UCSD-AML1 (cell line): ENCODE data around the gene JOSD1.
A peak's percentile ranks its signal among the peaks of the same experiment; 100 is the strongest.

Source experiments
- DNase-seq: peaks from one replicate; lab custom pipeline; 2025; ENCODE audit not compliant: unreplicated experiment; lab: John Stamatoyannopoulos, UW

The JOSD1 gene

DNA sequence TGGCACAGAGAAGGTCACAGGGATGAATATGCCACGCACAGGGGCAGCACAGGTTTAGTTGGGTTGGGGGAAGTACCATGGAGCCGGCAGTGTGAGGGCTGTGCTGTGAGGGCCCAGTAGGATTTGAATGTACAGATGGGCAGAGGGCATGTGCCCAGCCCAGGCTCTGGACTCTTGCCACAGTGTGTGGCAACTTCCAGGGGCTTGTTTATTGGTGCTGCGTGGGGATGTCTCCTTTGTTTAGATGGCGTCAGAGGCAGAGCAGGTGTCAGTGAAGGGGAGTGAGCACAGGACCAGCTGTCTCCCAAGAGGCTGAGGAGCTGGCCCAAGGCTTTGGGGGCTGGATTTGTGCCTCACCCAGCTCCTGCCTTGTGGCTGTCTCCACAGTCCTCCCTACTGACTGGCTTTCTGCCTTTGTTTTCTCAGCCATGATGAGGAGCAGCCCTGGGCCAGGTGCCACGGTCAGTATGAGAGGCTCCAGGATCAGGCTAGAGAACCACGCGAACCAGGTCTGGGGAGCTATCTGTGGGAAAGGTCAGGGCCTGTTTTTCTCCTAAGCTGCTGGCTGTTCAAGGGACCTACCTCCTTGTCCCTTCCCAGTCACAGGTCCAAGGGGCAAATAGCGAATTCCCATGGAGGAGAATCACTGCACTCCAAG is 33.1 kb upstream of the JOSD1 start:
- DNase-seq, result no peak

DNA sequence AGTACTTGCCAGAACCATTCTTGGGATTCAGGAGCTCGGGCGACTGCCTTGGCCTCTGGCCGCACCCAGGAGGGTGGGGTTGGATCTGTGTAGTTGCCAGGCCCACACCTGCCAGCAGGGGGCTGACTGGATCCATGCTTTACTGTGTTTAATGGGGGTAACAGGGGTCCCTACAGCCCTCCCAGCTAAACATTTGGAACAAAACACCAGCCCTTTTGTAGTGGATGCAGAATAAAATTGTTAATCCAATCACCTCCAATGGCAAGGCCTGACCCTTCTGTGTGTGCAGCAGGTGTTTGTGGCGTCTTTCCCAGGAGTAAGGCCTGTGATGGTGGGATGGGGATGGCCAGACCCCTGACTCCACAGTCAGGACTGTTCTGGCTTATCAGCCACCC is 32.6 kb upstream of the JOSD1 start:
- DNase-seq, result peak; percentile 28

DNA sequence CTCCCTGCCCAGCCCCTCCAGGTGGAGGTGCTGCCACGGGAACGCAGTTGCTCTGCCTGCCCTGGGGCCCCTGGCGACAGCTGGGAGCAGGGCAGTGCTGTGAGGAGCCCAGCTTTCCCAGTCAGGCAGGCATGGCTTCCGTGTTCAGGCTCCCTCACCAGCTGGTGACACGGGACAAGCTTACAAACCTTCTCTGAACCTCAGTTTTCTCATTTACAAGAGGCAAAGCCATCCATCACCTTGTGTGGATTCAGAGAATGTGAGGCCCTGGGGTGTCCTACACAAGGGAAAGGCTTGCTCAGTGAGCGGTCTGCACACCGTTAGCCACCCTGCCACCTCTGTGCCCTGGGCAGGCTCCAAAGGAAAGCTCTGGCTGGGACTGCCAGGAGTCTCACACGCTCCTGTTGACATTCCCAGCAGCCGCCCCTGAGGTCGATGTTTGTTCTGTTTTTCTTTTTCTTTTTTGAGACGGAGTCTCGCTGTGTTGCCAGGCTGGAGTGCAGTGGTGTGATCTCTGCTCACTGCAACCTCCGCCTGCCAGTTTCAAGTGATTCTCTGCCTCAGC is 31.6 kb upstream of the JOSD1 start:
- no peak for DNase-seq

DNA sequence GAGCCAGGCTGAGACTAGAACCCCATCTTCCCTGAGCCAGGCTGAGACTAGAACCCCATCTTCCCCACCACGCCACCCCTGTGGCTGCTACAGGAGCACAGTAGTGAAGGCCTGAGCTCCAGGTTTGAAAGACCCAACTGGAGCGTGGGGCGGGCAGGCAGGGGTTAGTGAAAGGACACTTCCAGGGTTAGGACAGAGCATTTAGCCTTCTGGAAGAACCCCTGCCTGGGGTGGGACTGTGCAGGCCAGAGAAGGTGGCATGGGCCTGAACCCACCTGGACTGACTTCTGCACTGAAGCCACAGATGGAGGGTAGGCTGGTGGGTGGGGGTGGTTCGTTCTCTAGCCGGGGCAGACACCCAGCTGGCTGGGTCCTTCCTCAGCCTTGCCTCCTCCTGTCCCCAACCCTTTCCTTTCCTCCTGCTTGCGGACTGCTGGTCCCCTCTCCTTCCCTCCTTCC is 31.0 kb upstream of the JOSD1 start:
- no peak for DNase-seq

DNA sequence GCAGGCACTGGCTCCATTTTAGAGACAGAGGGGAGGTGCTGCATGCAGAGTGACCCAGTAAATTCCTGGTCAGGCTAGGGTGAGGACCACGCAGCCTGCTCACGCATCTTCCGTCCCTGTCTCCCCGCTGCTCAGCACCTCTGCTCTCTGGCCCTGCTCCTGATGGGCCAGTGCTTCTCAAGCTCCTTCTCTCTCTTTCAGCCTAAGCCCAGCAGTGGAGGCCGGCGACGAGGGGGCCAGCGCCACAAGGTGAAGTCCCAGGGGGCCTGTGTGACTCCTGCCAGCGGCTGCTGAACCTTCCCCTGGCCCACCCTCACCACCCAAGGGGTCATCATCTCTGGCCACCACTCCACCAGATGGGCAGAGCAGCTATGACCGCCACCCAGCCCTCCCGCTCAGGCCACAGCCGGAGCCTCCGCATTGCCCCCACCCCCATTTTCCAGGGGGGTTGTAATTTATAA is 29.7 kb upstream of the JOSD1 start:
- no peak for DNase-seq

DNA sequence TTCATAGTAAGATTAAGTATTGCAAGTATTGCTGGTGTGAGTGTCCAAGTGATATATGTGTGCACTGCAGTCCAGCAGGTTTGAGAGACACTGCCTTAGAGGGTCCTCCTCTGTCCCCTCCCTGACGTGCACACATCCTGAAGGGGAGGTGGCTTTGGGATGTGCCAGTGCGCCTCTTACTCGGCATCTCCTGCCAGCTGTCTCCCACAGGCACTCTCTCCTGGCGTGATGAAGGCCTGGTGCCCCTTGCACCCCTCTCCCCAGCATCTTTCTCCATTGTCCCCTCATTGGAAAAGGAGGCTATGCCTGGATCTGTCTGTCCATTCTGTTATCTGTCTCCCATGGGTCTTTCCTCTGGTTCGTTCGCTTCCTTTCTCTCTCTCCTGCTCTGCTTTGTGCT is 29.2 kb upstream of the JOSD1 start:
- no peak for DNase-seq

DNA sequence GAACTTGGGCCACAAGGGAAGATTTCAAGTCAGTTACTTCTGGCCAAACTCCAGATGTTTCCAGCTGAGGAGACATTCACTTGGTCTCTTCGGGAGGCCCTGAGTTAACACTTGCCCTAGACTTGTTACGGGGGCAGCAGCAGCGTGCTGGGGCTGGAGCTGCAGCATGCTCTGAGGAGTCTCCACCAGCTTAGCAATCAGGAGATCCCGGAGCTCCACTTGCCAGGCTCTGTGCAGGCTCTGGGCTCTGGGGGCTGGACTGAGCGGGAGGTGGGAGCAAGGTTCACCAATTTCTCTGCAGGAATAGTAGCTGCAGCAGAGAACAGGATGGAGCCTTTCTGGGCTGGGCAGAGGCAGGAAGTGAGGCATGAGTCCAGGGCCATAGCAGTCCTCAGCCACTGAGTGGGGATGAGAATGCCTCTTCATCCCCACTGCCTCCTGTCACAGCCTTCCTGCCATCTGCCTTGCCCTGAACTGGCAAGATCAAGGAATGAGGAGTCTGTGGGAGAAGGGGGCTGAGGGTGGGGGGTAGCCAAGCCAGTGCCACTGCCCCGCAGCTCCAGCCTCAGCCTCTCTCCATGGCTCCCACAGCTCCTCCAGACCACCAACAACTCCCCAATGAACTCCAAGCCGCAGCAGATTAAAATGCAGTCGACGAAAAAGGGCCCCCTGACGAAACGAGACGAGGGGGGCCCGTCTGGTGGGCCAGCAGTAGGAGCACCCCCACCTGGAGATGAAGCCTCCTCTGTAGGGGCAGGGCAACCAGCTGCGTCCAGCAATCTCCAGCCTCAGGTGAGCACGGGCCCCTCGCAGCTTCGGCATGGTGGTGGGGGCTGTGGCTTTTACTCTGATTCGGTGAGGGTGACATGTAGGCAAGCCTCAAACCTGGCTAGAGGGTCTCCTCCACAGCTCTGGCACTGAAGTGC is 28.4 kb upstream of the JOSD1 start:
- DNase-seq, result no peak

DNA sequence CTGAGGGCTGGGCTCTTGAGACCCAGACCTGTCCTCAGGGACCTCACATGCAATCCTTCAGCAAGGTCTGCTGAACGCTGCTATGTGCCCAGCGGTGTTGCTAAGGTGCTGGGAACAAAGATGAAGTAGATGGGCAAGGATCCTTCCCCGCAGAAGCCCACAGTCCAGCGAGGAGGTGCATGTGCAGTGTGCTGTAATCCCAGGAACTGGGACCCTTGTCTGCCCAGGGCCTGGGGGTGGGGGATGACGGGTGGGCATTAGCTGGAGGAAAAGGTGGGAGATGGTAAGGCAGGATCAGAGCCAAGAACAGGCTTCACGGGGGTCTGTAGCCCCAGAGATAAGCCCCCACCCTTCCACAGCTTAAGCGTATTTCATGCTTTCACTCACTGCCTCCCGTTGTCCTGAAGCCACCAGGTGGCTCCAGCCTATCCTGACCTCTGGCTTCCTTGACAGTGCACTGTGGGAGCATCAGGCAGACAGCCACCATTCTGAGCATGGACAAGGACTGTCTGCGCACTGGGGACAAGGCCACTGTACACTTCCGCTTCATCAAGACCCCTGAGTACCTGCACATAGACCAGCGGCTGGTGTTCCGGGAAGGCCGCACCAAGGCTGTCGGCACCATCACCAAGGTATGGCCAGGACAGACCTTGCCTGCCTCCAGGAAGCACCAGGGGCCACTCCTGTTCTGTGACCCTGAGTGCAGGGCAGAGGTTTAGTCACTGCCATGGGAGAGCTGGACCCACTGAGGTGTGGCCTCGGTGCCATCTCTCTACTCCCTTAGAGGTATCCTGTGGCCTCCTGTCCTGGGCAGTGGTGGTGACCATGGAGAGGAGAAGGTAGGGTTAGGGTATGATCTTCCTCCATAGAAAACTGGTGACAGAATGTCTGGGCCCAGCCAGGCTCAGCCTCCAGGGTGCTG is 27.0 kb upstream of the JOSD1 start:
- no peak for DNase-seq

DNA sequence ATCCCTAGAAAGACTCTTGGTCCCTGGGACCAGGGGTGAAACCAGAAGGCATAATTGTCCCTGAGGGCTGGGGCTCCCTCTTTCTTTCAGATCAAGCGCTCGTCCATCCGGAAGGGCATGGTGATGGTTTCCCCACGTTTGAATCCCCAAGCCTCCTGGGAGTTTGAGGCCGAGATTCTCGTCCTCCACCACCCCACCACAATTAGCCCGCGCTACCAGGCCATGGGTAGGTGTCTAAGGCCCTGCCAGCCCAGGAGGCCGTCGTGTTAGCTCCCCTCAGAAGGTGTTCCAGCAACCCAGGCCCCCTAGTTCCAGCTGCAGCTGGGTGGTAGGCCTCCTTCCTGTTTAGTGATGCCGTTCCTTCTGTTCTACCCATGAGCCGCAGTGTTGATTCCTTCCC is 26.4 kb upstream of the JOSD1 start:
- DNase-seq, result no peak

DNA sequence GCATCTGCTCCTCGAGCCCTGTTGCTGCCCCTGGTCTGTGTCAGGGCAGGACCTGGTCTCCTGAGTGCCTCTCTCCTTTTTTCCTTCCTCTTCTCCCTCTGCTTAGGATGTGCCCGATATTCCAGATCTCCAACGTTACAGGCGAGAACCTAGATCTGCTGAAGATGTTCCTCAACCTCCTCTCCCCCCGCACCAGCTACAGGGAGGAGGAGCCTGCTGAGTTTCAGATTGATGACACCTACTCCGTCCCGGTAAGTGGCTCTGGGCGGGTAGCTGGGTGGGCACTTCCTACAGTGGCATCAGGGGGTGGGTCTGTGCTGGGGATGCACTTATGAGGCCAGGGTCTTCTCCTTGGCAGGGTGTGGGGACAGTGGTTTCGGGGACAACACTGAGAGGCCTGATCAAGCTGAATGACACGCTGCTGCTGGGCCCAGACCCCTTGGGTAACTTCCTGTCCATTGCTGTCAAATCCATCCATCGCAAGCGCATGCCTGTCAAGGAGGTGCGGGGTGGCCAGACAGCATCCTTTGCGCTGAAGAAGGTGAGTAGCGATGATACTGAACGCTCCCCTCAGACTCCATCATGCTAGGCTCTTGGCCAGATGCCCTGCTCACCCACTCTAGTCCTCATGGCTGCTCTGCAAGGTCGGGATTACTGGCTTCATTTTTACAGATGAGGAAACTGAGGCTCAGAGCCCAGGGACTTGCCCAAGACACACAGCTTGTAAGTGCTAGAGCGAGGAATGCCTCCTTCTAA is 25.3 kb upstream of the JOSD1 start:
- DNase-seq, result no peak

DNA sequence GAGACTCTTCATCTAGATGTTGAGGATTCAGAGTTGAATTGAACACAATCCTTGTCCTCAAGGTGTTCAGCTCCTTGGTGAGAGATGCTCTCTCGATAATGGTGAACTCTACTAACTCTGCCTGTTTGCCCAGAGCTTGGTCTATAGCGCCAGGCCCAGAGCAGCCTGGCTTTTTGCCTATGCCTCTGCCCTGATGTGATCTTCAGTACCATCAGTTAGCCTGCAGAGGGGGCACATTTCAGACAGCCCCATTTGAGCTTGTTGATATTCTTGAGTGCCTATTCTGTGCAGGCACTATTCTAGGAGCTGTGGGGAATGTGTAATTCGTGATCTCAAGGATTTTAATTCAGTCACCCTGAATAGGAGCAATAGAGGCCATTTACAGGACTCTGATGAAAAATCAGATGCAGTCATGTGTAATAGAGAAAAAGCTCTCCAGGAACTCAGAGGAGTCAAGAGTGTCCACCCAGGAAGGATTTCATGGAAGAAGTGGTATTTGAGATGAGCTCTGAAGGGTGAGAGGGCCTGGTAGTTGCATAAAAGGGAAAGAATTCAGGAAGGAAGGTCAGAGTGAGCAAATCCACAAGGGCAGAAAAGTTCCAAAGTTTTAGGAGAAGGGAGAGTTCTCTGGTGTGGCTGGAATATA is 24.3 kb upstream of the JOSD1 start:
- DNase-seq, result no peak

DNA sequence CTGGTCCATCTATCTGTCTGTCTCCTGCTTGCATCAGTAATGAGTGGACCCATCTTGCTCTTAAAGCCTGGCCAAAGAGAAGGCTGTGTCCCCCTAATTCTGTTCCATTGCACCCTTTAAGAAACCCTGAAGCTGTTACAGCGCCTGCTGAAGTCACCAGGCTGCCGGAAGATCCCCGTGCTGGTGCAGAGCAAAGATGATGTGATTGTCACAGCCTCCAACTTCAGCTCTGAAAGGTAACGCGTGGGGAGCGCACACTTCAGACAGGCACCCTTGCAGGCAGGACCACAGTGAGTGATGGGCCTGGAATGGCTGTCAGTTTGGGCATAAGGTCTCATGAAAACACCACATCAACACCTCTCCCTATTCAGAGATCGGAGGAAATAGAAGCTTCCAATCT is 23.4 kb upstream of the JOSD1 start:
- DNase-seq, result no peak

DNA sequence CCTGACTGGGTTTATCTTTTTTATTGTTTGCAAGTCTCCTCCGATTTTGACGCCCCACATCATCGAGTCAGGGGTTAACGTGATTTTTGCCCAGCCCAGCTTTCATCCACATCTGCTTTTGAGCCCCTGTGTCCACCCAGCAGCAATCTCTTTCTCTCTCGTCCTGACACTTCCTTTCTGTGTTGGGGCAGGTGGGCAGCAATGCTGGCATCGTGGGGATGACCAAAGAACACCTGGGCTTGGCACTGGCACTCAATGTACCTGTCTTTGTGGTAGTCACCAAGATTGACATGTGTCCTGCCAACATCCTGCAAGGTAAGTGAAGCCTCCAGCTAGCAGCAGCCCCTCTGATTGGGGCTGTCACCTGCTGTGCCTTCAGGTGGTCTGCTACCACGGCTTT is 20.8 kb upstream of the JOSD1 start:
- DNase-seq, result no peak

DNA sequence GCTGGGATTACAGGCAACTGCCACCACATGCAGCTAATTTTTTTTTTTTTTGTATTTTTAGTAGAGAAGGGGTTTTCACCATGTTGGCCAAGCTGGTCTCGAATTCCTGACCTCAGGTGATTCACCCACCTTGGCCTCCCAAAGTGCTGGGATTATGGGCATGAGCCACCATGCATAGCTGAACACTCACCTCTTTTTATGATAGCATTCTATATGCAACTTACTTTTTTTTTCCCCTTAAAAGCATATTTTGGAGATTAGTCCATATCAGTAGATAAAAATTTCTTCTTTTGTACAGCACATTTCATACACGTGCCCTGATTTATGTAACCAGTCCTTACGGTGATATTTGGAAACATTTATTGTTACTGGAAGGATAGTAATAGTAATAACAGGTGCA is 19.6 kb upstream of the JOSD1 start:
- DNase-seq, result no peak

DNA sequence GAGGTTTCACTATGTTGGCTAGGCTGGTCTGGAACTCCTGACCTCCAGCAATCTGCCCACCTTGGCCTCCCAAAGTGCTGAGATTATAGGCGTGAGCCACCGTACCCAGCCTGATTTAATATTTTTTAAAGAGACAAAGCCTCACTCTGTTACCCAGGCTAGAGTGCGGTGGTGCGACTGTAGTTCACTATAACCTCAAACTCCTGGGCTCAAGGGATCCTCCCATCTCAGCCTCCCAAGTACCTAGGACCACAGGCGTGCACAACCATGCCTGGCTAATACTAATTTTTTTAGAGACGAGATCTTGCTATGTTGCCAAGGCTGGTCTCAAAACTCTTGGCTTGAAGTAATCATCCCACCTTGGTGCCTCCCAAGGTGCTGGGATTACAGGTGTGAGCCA is 18.5 kb upstream of the JOSD1 start:
- DNase-seq, result no peak

DNA sequence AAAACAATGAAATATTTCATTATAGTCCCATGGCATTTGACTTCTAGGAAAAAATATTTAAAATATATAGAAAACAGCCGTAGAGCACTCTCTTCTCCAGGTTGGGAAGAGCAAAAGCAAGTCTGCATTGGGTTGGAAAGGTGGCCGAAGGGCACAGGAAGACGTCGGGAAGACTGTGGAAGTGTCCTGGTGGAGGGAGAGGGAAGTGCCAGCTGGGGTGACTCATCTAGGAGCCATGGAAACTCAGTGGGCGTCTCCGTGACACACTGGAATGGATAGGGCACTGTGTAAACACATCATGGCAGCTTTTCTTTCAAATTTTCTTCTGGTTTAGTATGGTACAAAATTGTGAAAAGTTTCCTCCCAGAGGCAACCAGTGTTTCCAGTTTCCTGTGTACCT is 17.7 kb upstream of the JOSD1 start:
- no peak for DNase-seq

DNA sequence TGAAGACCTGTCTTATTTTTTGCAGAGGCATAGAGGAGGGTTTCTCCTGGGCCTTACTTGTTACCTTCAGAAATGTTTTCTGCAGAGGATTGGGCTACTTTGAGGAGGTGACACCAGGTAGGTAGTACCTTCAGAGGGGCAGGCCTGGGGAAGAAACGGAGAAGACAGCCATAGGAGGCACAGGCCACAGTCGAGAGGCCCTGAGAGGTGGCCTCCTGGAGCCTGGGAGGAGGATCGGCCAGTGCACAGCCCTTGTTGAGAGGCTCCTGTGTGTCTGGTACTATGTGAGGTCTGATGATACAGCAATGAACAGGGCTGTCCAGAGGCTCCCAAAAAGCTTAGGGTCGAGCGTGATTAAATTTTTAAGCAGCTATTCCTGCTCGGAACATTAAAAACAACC is 16.5 kb upstream of the JOSD1 start:
- DNase-seq, result no peak

DNA sequence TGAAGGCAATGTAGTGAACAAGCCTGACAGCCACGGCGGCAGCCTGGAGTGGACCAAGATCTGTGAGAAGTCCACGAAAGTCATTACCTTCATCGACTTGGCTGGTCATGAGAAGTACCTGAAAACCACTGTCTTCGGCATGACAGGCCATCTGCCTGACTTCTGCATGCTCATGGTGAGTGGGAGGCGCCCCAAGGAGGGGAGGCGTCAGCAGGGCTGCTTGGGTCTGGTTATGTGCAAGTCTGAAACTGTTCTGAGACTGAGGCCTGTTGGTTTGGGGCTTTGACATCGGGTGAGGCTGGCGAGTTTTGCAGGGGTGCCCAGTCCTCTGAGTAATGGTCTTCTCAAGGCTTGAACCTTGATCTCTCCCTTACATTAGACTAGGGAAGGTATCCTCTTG is 16.1 kb upstream of the JOSD1 start:
- no peak for DNase-seq

DNA sequence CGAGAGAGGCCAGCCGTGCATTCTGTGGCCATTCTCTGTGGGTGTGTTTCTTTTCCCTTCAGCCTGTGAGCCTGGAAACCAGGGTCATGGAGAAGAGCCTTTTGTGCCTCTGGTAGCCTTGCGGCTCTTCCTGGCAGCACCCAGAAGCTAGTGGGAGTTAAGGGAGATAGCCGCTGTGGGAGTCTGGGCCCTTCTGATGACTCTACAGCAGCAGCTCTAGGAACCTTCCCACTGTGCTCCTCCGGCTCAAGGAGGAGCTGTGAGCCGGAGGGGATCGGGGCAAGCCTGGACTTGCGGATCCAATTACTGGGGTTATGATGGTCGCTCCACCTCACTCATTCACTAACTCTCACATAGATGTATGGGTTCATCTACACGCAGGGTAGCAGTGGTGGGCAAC is 15.5 kb upstream of the JOSD1 start:
- no peak for DNase-seq

DNA sequence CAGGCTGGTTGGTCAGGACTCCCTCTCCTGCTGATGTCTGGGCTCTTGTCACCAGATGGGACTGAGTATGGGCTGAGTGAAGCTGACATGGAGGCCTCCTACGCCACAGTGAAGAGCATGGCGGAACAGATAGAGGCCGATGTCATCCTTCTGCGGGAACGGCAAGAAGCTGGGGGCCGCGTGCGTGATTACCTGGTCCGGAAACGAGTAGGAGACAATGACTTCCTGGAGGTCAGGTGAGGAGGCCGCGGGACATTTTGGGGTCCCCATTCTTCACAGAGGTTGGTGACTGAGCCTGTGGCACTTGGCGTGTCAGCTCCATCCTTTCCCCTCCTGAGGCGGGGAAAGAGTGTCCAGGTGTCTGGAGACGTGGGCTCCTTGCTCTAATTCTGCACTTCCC is 15.1 kb upstream of the JOSD1 start:
- no peak for DNase-seq
